ENCODE data around the gene C11orf24. TPM values are rescaled to one million over a fixed set of nuclear protein-coding genes. Genes with fewer than 3 reads are reported as not detected.
A peak's percentile ranks its signal among the peaks of the same experiment; 100 is the strongest.

The C11orf24 gene
- total and polyA plus RNA-seq, 2 donors: 21.7 to 29.0 TPM

DNA sequence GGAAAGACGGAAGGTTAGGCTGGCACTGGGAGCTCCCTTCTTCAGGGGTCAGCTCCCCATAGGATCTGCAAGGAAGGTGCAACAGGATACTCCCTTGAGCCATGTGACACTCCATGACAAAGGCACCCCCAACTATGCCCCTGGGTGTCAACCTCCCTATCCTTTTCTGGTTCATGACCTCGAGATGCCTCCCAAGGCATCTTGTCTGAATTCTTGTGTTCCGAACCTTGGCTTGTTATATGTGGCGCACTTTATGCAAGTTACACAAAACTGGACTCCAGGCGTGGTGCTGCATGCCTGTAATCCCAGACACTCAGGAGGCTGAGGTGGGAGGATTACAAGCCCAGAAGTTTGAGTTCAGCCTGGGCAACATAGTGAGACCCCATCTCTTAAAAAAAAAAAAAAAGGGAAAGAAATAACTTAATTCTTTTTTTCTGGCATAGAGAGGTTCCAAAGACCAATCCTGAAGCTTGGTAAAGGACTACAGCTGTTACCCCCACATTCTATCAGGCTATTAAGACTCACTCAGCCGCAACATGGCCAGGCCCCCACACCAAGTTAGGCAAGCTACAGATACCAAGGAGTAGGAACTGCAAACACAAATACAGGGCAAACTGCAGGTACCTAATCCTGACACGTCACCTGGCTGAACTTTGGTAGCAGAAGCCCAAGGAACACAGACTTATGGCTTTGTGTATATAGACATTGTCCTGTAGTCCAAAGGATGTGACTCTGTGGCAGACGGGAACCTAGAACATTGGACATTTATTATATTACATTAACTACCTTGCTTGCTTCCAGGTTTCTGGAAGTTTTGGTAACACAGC is 1.4 kb downstream of the C11orf24 start:
- no peaks in the 10 kb centered on the region for H3K4me1 ChIP-seq (ENCODE audit: insufficient read depth)
- WGBS: 66% methylated on average over 8 of the region's 8 CpGs
- H3K27ac ChIP-seq (ENCODE audit: low read depth): no peak overlapping the region
- no peak for DNase-seq (ENCODE audit: extremely low spot score)
- H3K36me3 ChIP-seq (ENCODE audit: insufficient read depth): no peaks in the 10 kb centered on the region
- peak overlapping the region; percentile 52 for H3K4me3 ChIP-seq (ENCODE audit: low read depth, low read length)

DNA sequence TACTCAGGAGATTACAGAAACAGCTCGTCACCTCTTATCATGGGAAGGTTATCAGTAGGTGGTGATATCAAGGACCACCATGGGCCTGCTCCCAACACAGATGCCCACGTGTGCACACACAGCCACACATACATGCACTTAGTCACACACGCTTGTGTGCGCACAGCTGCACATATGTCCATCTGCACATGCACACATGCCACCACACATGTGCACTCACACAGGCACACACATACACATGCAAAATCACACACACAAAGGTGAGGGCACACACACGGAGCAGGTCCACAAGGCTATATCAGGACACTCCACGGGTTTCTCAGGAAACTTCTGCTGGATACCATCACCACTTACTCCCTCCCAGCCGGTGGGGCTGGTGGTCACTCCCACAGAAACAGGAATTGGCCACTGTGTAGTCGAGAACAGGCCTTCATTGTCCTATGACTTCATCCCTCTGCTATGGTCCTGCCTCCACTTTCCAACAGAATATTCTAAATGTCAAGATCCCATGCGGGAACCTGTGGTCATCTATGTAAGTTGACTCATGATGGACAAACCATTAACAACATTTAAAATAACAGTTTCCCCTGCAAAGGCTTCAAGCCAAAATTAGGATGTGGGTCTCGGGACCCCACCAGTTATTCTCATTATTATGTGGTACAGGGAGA is 2.2 kb downstream of the C11orf24 start:
- 52% methylated on average over 10 of the region's 10 CpGs for WGBS
- Histone ChIP-seq H3K27ac (ENCODE audit: low read depth) (no peak overlapping the region), H3K36me3 (ENCODE audit: insufficient read depth) (no peaks in the 10 kb centered on the region), H3K4me1 (ENCODE audit: insufficient read depth) (no peaks in the 10 kb centered on the region), H3K4me3 (ENCODE audit: low read depth, low read length) (no peak overlapping the region)
- no peak for DNase-seq (ENCODE audit: extremely low spot score)

DNA sequence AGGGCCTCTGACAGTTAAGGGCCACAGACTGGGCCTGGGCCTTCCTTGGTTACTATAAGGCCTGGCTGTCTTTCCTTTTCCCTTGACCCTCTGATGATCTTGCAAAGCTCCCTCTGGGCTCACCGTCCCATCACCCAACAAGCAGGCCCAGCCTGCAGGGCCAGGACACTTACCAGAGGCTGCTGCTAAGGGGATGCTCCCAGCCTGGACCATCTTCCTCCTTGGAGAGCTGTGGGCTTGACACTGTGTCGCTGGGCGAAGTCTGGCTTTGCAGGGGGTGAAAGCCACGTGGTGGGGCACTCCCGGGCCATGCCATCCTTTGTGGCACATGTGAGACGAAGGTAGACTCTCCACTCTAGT is 3.9 kb downstream of the C11orf24 start:
- no peaks in the 10 kb centered on the region for H3K4me1 ChIP-seq (ENCODE audit: insufficient read depth)
- H3K4me3 ChIP-seq (ENCODE audit: low read depth, low read length): no peak overlapping the region
- H3K27ac ChIP-seq (ENCODE audit: low read depth): no peak overlapping the region
- WGBS: 95% methylated on average over 6 of the region's 6 CpGs
- DNase-seq (ENCODE audit: extremely low spot score): no peak
- no peaks in the 10 kb centered on the region for H3K36me3 ChIP-seq (ENCODE audit: insufficient read depth)

DNA sequence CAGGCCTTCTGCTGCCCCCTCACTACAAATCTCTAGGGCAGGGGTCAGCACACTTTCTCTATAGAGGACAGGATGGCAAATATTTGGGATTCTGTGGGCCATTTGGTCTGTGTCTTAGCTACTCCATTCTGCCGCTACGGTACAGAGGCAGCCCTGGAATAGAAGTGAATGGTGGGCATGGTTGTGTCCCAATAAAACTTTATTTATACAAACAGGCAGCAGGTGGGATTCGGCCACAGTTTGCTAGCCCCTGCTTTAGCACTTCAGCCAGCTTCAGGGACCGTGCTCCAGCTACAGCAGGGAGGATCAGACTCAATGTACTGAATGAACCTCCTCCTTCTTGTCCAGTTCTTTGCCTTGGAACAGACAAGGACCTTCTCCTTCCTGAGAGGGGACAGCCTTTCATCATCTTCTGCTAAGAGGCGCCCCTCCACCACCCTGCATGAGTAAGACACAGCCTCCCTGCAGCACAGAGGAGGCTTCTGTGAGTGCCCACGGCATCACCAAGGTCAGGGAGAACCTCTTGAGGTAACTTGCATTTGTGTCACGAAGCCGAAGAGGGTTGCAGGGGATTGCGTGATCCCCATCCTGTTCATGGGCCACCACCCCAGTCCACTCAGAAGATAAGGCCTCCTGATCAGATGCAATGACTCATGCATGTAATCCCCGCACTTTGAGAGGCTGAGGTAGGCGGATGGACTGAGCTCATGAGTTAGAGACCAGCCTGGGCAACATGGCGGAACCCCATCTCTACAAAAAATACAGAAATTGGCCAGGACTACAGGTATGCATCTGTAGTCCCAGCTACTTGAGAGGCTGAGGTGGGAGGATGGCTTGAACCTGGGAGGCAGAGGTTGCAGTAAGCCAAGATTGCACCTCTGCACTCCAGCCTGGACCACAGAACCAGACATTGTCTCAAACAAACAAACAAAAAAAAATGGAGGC is 4.6 kb downstream of the C11orf24 start:
- no peak overlapping the region for H3K4me3 ChIP-seq (ENCODE audit: low read depth, low read length)
- H3K4me1 ChIP-seq (ENCODE audit: insufficient read depth): no peaks in the 10 kb centered on the region
- H3K36me3 ChIP-seq (ENCODE audit: insufficient read depth): peaks cover 2% of the 10 kb centered on the region
- H3K27ac ChIP-seq (ENCODE audit: low read depth): no peak overlapping the region
- WGBS: 86% methylated on average over 12 of the region's 12 CpGs
- no peak for DNase-seq (ENCODE audit: extremely low spot score)

DNA sequence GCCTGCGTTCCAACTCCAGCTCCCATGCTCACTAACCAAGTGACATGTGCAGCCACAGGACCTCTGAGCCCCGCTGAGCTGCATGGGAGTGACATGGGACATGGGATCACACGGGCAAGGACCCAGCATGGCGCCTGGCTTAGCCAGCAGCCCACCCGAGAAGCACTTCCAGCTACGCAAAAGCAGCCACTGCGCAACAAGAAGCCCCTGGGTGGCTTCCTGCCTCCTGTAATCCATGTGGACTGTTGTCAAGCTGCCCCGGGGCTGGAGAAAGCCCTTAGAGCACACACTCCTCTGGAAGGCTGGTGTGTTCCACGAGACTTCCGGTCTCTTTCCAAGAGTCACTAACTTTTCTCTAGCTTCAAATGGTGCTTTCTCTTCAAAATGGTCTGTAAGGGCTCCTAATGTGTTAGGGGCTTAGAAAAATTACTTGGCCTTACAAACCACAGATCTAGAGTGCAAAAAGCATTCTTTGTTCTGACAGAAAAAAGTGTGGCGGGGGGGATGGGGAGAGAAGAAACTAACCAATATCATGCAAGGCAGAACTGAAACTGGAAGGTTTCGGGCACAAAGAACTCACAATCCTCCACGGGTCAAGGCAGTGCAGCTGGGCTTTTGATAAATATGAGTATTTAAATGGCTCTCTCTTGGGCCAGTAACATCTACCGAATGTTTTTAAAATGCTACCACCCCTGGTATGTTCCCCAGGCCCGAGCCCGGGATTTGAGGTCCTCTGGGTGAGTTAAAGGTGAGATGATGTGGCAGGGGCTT is 5.5 kb downstream of the C11orf24 start:
- WGBS: 91% methylated on average over 16 of the region's 16 CpGs
- Histone ChIP-seq H3K36me3 (ENCODE audit: insufficient read depth) (peaks cover 4% of the 10 kb centered on the region), H3K4me1 (ENCODE audit: insufficient read depth) (no peaks in the 10 kb centered on the region), H3K4me3 (ENCODE audit: low read depth, low read length) (no peak overlapping the region), H3K27ac (ENCODE audit: low read depth) (no peak overlapping the region)
- DNase-seq (ENCODE audit: extremely low spot score): no peak

DNA sequence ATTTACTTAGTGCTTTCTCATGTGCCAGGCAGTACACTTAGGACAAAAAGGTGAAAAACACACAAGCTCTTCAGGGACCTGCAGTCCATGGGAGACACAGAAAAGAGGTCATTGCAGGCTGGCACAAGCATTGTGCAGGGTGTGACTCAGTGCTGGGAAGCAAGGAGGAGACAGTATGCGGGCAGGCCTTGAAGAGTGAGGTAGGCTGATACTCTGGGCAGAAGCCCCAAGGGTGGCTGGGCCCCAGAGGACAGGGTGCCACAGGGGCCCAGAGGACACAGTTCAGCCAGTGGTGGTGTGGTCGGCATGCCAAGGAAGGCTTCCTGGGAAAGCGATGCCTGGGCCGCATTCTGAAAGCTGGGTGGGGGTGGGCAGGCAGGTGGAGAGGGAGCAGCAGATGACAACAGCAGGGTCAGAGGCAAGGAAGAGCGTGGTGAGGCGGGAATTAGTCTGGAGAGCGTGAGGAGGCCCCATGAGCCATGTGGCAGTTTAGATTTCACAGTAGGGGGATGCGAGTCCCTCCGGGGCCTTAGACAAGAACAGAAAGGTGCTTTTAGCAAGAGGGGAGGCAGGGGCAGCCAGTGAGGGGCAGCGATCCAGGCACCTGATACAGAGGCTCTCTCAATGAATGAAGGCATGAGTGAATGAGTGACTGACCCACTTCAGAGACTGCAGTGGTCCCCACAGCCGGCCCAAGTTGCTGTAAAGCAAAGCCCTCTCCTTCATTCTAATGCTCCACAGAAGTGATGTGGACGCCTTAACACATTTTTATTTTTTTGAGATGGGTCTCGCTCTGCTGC is 6.8 kb downstream of the C11orf24 start:
- Histone ChIP-seq H3K36me3 (ENCODE audit: insufficient read depth) (peaks cover 4% of the 10 kb centered on the region), H3K27ac (ENCODE audit: low read depth) (no peak overlapping the region), H3K4me3 (ENCODE audit: low read depth, low read length) (no peak overlapping the region), H3K4me1 (ENCODE audit: insufficient read depth) (no peaks in the 10 kb centered on the region)
- 90% methylated on average over 13 of the region's 13 CpGs for WGBS
- DNase-seq (ENCODE audit: extremely low spot score): no peak

DNA sequence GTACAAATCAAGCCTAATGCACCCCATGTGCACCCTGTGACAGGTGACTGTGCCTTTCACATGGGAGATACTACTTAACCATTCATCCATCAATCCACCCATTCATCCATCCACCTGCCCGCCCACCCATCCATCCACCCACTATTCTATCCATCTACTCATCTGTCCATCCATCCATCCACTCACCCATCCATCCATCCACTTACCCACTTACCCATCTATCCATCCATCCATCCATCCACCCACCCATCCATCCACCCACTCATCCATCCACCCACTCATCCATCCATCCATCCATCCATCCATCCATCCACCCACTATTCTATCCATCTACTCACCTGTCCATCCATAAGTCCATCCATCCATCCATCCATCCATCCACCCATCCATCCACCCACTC is 7.5 kb downstream of the C11orf24 start:
- no peak for DNase-seq (ENCODE audit: extremely low spot score)
- H3K36me3 ChIP-seq (ENCODE audit: insufficient read depth): peaks cover 4% of the 10 kb centered on the region
- H3K4me1 ChIP-seq (ENCODE audit: insufficient read depth): no peaks in the 10 kb centered on the region
- no peak overlapping the region for H3K4me3 ChIP-seq (ENCODE audit: low read depth, low read length)
- WGBS: 100% methylated on average over 1 of the region's 1 CpG
- no peak overlapping the region for H3K27ac ChIP-seq (ENCODE audit: low read depth)

DNA sequence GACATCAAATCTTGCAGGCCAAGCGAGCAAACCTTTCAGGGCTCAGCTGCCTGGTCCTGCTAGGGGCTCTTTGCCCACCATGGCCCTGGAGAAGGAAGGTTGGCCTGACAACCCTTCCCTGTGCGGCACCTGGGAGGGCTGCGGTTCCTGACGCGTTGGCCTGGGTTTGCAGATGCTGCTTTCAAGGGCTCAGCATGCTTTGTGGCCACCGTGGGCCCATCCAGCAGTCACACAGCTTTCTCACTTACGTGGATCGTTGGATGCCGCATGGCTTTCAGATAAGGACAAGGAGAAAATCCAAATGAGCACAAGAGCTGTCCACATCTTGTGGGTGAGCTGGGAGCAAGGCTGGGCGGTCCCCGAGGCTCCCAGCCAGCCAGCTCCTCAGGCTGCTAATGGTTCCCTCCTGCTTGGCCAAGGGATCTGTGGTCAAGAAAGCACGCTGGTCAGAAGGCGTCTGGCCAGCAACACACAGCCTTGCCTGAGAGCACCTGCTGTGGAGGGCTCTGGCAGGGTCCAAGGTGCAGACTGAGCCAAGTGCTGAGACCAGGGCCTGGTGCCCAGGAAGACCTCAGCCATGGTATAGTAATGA is 8.2 kb downstream of the C11orf24 start:
- Histone ChIP-seq H3K4me3 (ENCODE audit: low read depth, low read length) (no peak overlapping the region), H3K27ac (ENCODE audit: low read depth) (no peak overlapping the region), H3K4me1 (ENCODE audit: insufficient read depth) (no peaks in the 10 kb centered on the region), H3K36me3 (ENCODE audit: insufficient read depth) (peaks cover 4% of the 10 kb centered on the region)
- no peak for DNase-seq (ENCODE audit: extremely low spot score)
- WGBS: 89% methylated on average over 13 of the region's 13 CpGs

DNA sequence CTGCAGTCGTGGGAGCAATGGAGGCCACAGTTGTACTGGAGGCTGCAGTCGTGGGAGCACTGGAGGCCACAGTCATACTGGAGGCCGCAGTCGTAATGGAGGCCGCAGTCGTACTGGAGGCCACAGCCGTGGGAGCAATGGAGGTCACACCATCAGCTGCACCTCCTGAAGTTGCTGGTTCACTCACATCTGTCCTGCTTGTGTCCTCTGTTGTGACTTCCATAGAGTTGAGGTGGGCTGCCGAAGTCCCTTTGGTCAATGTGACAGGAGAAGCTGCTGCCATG is 9.3 kb downstream of the C11orf24 start:
- Histone ChIP-seq H3K4me3 (ENCODE audit: low read depth, low read length) (no peak overlapping the region), H3K27ac (ENCODE audit: low read depth) (no peak overlapping the region), H3K36me3 (ENCODE audit: insufficient read depth) (peaks cover 4% of the 10 kb centered on the region), H3K4me1 (ENCODE audit: insufficient read depth) (no peaks in the 10 kb centered on the region)
- DNase-seq (ENCODE audit: extremely low spot score): no peak
- WGBS: 93% methylated on average over 8 of the region's 8 CpGs

DNA sequence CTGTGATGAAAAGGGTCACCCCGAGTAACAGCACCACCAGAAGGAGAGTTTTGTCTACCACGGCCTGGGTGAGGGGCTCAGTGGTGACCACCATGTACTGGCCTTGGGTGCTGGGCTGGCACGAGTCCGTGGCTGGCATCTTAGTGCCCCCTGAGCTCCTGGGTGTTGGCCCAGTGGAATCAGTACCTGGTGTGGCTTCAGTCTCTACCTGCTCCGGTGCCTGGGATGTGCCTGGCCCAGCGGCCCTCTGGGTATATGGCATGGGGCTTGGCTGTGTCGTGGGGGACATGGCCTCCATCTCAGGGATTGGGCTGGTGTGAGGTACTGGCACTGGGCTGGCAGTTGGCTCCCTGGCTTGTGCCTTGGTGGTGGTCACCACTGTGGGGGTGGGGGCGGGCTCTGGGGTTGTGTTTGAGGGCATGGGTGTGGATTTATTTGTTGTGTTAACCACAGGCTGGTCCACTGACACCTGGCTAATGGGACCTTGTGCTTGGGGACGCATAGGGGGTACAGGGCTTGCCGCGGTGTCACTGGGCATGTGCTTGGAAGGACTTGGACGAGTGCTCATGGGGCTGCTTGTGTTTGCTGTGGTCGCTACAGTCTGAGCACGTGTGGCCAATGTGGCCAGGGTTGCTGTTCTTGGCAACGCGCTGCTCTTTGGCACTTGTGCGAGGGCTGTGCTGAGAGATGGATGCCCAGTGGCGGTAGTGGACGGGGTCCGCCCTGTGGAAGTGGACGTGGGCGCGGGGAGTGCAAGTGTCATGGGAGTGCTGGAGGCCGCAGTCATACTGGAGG is 9.8 kb downstream of the C11orf24 start:
- H3K4me1 ChIP-seq (ENCODE audit: insufficient read depth): no peaks in the 10 kb centered on the region
- WGBS: 92% methylated on average over 24 of the region's 24 CpGs
- peaks cover 4% of the 10 kb centered on the region for H3K36me3 ChIP-seq (ENCODE audit: insufficient read depth)
- no peak for DNase-seq (ENCODE audit: extremely low spot score)
- no peak overlapping the region for H3K27ac ChIP-seq (ENCODE audit: low read depth)
- H3K4me3 ChIP-seq (ENCODE audit: low read depth, low read length): no peak overlapping the region

DNA sequence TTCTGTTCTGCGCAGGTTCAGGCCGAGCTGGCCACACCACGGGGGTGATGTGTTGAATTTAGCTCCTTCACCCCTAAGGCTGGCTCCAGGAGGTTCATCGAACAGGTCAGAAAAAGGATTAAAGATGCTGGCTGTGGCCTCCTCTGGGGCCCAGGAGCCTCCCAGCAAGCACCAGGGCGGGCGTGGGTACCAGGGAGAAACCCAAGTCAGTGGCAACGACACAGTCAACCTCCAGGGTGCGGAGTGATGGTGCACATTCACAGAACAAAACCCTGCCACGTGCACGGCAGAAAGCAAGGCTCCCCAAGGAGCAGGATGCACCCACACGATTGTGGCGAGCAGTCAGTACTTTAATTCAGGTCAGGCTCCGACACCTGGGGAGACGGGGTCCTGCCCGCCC is 10.8 kb downstream of the C11orf24 start:
- peaks cover 4% of the 10 kb centered on the region for H3K36me3 ChIP-seq (ENCODE audit: insufficient read depth)
- no peak for DNase-seq (ENCODE audit: extremely low spot score)
- 81% methylated on average over 15 of the region's 15 CpGs for WGBS
- H3K4me1 ChIP-seq (ENCODE audit: insufficient read depth): no peaks in the 10 kb centered on the region
- H3K27ac ChIP-seq (ENCODE audit: low read depth): no peak overlapping the region
- H3K4me3 ChIP-seq (ENCODE audit: low read depth, low read length): no peak overlapping the region

DNA sequence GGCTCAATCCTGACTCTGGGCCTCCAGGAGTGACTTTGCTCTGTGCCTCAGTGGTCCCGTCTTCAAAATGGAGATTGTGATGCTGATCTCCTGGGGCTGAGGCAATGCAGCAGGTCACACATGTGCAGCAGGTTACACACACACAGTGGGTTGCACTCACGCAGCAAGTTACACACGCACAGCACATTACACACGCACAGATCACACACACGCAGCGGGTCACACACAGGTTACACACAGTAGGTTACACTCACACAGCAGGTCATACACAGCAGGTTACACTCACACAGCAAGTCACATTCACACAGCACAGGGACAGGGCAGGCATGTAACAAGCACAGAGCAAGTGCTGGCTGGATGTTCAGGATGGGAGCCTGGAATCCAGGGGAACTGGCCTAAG is 11.3 kb downstream of the C11orf24 start:
- no peak overlapping the region for H3K4me3 ChIP-seq (ENCODE audit: low read depth, low read length)
- peaks cover 4% of the 10 kb centered on the region for H3K36me3 ChIP-seq (ENCODE audit: insufficient read depth)
- WGBS: 92% methylated on average over 6 of the region's 6 CpGs
- no peak for DNase-seq (ENCODE audit: extremely low spot score)
- no peaks in the 10 kb centered on the region for H3K4me1 ChIP-seq (ENCODE audit: insufficient read depth)
- H3K27ac ChIP-seq (ENCODE audit: low read depth): no peak overlapping the region
